Stimulated activated memory B cell treated with anti-CD40 and anti-IgM and Interleukin-4, amounts not matched to agents 10 μg/mL and 1 μg/mL and 100 μg/mL, for 72 hours (primary cell): ENCODE results near the gene ODC1.

Source experiments
- ATAC-seq: fragments of 150-1000 bp; cut with Tn5 transposase; 2 replicates; pipeline ENCODE4 v1.10.0; 2021
- H3K27ac Mint-ChIP-seq: one replicate; pipeline ENCODE4 v1.8.0; 2022; ENCODE audit warnings: mild to moderate bottlenecking, mixed read lengths
- H3K27me3 Mint-ChIP-seq: one replicate; pipeline ENCODE4 v1.8.0; 2022; ENCODE audit warnings: mixed read lengths
- H3K36me3 Mint-ChIP-seq: one replicate; pipeline ENCODE4 v1.8.0; 2022; ENCODE audit warnings: mixed read lengths
- H3K4me1 Mint-ChIP-seq: one replicate; pipeline ENCODE4 v1.8.0; 2022; ENCODE audit warnings: mixed read lengths
- H3K4me3 Mint-ChIP-seq: one replicate; pipeline ENCODE4 v1.8.0; 2022; ENCODE audit warnings: mild to moderate bottlenecking, moderate library complexity, mixed read lengths
- H3K9me3 Mint-ChIP-seq: one replicate; pipeline ENCODE4 v1.8.0; 2022; ENCODE audit warnings: mixed read lengths

ODC1 gene

DNA sequence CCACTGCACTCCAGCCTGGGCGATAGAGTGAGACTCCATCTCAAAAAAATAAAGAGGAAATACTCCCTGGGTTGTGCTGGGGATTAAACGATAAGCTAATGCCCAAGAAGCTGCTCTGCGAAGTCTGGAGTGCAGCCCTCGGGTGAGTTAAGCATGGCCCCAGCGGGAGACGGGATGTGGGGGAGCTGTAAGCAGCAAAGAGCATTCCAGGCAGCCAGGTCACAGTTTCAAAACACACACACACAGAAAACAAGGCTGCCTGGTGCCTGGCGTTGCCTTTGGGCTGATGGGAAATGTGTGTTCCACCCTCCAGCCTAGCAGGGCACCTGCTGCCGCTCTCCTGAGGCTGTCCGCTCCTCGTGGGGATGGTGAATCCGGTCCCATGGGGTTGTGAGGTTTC lies 24.1 kb downstream of the ODC1 start:
- no peak overlapping the region for H3K4me3 Mint-ChIP-seq
- H3K9me3 Mint-ChIP-seq = no peaks in the 10 kb centered on the region
- no peaks in the 10 kb centered on the region for H3K27me3 Mint-ChIP-seq
- H3K36me3 Mint-ChIP-seq = peaks cover 39% of the 10 kb centered on the region
- no peaks in the 10 kb centered on the region for H3K4me1 Mint-ChIP-seq
- H3K27ac Mint-ChIP-seq = no peak overlapping the region
- no peak for ATAC-seq

DNA sequence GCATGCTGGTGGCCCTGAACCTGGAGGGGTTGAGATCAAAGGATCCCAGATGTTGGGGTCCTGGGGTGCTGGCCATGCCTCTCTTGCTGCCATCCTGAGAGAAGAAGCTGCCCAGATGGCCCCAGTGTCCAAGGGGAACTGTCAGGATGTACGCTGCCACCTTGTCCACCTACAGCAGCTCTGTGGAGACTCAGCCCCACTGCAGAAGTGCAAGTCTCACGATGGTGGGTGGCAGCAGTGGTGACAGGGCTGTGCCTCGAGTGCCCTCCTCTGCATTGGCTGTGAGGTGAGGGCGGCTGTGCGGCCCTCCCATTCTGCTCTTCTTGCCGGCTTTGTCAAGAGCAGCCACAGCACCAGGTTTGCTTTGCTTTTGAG lies 24.7 kb downstream of the ODC1 start:
- Mint-ChIP-seq H3K27me3 (no peaks in the 10 kb centered on the region), H3K9me3 (no peaks in the 10 kb centered on the region), H3K27ac (no peak overlapping the region), H3K36me3 (peaks cover 39% of the 10 kb centered on the region), H3K4me3 (no peak overlapping the region), H3K4me1 (no peaks in the 10 kb centered on the region)
- ATAC-seq = no peak

DNA sequence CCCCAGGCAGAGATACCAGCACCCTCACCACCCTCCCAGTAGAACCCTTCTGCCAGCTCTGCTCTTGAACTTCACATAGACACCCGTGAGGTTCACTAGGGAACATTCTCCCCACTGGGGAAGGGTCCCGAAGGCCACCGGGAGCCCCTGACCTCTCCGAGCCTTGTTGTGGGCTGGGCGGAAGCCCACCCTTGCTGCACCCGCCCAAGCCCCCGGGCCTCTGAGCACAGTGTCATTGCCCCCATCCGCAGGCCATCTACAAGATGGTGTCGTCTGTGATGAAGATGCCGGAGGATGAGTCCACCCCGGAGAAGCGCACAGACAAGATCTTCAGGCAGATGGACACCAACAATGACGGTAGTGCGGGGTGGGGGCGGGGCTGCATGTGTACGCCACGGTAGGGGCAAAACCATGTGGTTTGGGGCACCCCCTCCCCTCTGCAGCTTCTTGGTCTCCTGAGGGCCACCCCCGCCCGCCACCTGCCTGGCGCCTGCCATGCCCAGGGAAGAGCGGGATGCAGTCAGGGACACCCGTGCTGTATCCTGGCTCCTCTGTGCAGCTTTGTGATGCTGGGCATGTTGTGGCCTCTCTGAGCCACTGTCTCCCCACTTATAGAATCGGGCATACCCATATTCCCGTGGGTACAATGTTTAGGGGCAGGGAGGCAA lies 25.3 kb downstream of the ODC1 start:
- Mint-ChIP-seq H3K4me3 (no peak overlapping the region), H3K9me3 (no peaks in the 10 kb centered on the region), H3K36me3 (peaks cover 39% of the 10 kb centered on the region), H3K4me1 (no peaks in the 10 kb centered on the region), H3K27ac (no peak overlapping the region), H3K27me3 (no peaks in the 10 kb centered on the region)
- no peak for ATAC-seq

DNA sequence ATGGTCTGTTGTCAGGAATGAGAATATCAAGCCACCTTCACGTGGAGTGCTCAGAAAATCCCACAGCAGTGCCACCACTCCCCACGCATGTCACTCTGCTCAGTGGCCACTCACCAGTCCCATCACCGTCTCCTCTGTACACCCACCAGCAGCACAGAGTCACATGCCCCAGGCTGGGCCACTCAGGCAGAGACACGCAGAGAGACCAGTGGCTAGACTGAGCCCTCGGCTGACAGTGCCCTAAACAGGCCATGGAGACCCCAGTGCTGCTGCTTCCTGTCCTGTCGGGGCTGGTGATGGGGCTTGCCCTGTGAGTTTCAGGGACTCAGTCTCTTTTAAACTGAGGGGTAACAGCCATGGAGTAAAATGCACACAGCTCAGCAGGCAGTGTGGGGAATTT lies 25.9 kb downstream of the ODC1 start:
- H3K4me1 Mint-ChIP-seq = no peaks in the 10 kb centered on the region
- H3K9me3 Mint-ChIP-seq = no peaks in the 10 kb centered on the region
- H3K27ac Mint-ChIP-seq = no peak overlapping the region
- no peak for ATAC-seq
- peaks cover 33% of the 10 kb centered on the region for H3K36me3 Mint-ChIP-seq
- H3K27me3 Mint-ChIP-seq = no peaks in the 10 kb centered on the region
- no peak overlapping the region for H3K4me3 Mint-ChIP-seq

DNA sequence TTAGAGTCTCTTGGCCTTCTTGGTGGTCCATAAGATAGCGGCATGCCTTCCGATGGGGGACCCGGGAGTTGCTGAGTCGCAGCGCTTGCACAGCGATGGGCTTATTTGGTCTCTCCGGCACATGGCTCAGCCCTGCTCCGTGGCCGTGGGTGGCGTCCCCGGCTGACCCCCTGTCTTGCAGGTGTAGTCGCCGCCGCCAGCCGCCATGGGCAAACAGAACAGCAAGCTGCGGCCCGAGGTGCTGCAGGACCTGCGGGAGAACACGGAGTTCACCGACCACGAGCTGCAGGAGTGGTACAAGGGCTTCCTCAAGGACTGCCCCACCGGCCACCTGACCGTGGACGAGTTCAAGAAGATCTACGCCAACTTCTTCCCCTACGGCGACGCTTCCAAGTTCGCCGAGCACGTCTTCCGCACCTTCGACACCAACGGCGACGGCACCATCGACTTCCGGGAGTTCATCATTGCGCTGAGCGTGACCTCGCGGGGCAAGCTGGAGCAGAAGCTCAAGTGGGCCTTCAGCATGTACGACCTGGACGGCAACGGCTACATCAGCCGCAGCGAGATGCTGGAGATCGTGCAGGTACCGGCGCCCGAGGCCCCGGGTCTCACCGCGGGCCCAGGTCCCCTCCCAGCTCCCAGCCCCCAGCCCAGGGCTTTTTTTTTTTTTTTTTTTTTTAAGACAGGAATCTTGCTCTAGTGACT lies 28.4 kb downstream of the ODC1 start:
- Mint-ChIP-seq H3K36me3 (peaks cover 25% of the 10 kb centered on the region), H3K4me3 (no peak overlapping the region), H3K9me3 (no peaks in the 10 kb centered on the region), H3K27ac (no peak overlapping the region), H3K4me1 (peaks cover 10% of the 10 kb centered on the region), H3K27me3 (no peaks in the 10 kb centered on the region)
- no peak for ATAC-seq

DNA sequence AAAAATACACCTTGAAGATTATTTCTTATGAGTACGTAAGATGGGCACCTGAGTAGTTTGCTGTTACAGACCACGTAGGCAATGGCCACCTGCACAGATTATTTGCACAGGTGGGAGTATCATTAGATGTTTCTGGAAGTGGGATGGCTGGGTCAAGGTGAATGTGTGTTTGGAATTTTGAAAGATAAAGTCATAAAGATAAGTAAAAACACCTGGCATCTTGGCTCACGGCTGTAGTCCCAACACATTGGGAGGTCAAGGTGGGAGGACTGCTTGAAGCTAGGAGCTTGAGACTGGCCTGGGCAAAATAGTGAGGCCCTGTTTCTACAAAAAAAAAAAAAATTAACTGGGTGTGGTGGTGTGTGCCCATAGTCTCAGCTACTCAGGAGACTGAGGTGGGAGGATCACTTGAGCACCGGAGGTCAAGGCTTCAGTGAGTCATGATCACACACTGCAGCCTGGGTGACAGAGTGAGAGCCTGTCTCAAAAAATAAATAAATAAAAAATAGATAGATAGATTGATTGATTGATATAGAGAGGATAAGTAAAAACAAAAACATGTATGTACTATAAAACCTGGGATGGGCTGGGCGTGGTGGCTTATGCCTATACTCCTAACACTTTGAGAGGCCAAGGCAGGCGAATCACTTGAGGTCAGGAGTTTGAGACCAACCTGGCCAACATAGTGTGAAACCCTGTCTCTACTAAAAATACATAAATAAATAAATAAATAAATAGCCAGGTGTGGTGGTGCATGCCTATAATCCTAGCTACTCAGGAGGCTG lies 30.4 kb downstream of the ODC1 start:
- Mint-ChIP-seq H3K4me1 (peaks cover 29% of the 10 kb centered on the region), H3K9me3 (peaks cover under 1% of the 10 kb centered on the region), H3K4me3 (no peak overlapping the region), H3K36me3 (peaks cover 17% of the 10 kb centered on the region), H3K27me3 (no peaks in the 10 kb centered on the region), H3K27ac (no peak overlapping the region)
- ATAC-seq = no peak

DNA sequence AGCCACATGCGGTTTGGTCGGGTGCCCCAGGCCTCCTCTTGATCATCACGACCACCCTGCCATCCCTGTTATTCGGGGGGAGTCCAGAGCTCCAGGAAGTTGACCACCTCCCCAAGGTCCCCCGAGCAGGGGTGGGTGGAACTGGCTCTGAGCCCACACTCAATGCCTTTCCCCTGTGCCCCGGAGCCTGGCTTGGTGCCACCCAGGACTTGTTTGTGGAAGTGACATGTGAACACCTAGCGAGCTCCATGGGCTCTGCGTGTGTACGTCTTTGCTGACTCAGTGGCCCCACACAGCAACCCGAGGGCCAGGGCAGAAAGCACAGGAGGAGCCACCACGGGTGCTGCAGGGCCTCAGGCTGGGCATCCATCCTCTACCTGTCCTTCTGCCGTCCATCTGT lies 32.5 kb downstream of the ODC1 start:
- H3K36me3 Mint-ChIP-seq = peaks cover 17% of the 10 kb centered on the region

DNA sequence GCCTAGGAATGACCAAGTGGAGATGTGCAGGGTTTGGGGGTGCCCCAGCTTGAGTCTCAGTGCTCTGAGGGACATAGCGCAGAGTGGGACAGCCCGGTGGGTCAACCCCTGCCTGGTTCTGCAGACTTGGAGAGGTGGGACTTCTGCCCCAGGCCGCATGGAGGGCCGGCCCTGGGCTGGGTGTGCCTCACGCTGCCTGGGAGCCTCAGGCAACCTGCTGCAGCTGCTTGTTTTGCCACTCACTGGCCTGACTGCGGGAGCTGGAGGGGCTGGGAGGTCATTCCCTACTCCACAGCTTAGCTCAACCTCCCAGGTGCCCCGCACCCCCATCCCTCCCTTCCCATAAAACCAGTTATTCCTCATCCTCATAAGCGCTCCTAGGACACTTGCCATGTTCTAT lies 33.1 kb downstream of the ODC1 start:
- Mint-ChIP-seq H3K36me3 (peaks cover 16% of the 10 kb centered on the region), H3K9me3 (peaks cover 6% of the 10 kb centered on the region), H3K4me3 (no peak overlapping the region), H3K27ac (peak overlapping the region; percentile 77), H3K4me1 (peaks cover 56% of the 10 kb centered on the region), H3K27me3 (no peaks in the 10 kb centered on the region)
- ATAC-seq = no peak

More for the DNA sequence above, 32.5 kb downstream of the ODC1 start:
- Mint-ChIP-seq H3K27me3 (no peaks in the 10 kb centered on the region), H3K4me1 (peaks cover 50% of the 10 kb centered on the region), H3K27ac (peak overlapping the region; percentile 66), H3K4me3 (no peak overlapping the region), H3K9me3 (peaks cover 6% of the 10 kb centered on the region)
- ATAC-seq = no peak

DNA sequence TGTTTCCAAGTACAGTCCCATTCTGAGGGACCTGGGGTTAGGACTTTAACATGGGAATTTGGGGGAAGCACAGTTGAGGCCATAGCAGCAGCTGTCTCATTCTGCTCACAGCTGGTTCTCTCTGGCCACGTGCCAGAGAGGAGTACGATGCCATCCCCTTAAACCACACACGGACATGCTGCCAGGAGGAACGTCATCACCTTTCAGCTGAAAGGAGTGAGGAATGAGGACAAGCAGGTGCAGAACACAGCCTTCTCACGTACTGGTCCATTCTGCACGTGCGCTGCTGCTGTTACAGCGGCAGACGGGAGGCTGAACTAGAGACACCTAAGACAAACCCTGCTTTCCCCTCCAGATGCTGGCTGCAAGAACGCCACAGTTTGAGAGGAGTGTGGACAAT lies 33.5 kb downstream of the ODC1 start:
- ATAC-seq = no peak
- Mint-ChIP-seq H3K9me3 (peaks cover 6% of the 10 kb centered on the region), H3K4me3 (no peak overlapping the region), H3K36me3 (peaks cover 12% of the 10 kb centered on the region), H3K4me1 (peaks cover 61% of the 10 kb centered on the region), H3K27me3 (no peaks in the 10 kb centered on the region), H3K27ac (peak overlapping the region; percentile 77)

DNA sequence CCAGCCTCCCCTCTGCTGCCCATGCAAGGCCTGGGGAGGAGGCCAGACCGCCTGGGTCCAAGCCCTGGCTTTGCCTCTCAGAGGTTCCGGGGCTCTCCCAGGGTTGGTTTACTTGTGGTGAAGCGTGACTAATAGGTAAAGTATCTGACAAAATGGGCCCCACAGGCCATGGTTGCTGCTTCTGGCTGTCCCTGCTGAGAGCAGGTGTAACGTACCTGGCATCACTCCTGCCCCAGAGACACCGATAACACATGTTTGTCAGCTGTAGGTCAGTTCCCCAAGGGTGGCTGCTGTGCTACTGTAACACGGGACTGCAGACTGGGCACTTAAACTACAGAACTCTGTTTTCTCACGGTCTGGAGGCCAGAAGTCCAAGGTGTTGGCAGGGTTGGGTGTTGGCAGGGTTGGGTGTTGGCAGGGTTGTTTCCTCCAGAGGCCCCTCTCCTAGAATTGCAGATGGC lies 34.1 kb downstream of the ODC1 start:
- Mint-ChIP-seq H3K27ac (peak overlapping the region; percentile 77), H3K27me3 (no peaks in the 10 kb centered on the region), H3K36me3 (peaks cover 10% of the 10 kb centered on the region), H3K4me1 (peaks cover 66% of the 10 kb centered on the region), H3K9me3 (peaks cover 6% of the 10 kb centered on the region), H3K4me3 (no peak overlapping the region)
- ATAC-seq = peak; percentile 60

DNA sequence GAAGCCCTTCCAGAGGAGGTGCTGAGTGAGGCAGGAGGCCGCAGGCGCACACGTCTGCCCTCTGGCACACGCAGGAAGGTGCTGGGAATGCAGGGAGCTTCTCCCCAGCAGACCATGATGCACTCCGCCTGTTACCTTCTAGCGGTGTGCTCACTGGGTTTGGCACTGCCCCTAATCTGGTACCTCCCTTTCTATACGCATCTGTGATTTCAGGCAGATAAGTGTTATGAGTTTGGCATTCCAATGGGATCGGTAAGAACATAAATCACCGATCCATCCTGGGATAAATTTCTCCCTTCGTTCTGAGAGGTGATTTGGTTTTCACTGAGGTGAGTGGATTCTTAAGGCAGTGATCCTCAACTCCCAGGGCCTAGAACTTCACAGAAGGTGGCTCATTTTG lies 34.6 kb downstream of the ODC1 start:
- peak overlapping the region; percentile 77 for H3K27ac Mint-ChIP-seq
- H3K4me3 Mint-ChIP-seq = no peak overlapping the region
- no peaks in the 10 kb centered on the region for H3K27me3 Mint-ChIP-seq
- peaks cover 10% of the 10 kb centered on the region for H3K36me3 Mint-ChIP-seq
- peaks cover 72% of the 10 kb centered on the region for H3K4me1 Mint-ChIP-seq
- H3K9me3 Mint-ChIP-seq = peaks cover 6% of the 10 kb centered on the region
- no peak for ATAC-seq

DNA sequence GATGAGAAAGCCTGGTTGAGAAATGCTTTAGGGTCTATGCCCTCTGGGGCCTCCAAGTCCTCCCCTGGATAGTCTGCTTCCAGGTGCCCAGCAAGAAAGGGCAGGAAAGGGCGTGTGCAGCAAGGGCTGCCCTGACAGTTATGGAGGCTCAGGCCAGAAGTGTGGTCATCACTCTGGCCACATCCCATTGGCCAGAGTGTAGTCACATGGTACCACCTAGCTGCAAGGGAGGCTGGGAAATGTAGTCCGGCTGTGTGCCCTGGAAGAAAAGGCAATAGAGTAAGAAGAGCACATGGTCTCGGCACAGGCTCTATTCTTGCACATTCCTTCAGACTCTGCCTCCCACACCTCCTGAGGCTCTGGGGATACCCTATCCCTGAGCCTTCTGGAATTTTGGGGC lies 35.7 kb downstream of the ODC1 start:
- Mint-ChIP-seq H3K9me3 (peaks cover 6% of the 10 kb centered on the region), H3K27me3 (no peaks in the 10 kb centered on the region), H3K36me3 (peaks cover 10% of the 10 kb centered on the region), H3K4me3 (no peak overlapping the region), H3K4me1 (peaks cover 83% of the 10 kb centered on the region), H3K27ac (peak overlapping the region; percentile 77)
- ATAC-seq = no peak

DNA sequence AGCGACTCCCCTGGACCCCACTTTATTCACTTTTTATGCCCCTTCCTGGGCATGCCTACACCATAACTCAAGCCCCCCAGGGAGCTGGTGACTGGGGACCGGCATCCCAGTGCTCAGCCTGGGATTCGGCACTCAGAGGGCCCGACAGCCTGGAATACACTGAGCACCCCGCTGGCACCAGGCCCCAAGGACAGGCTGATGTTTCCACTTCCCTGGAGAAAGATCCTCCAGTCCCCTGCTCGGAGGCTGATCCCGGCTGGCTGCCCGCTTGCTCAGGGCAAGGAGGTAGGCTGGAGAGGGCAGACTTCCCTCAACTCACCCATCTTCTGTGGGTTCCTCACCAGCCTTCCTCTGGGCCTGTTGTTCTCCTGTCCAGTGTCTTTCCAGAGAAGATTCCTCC lies 36.6 kb downstream of the ODC1 start:
- Mint-ChIP-seq H3K27me3 (no peaks in the 10 kb centered on the region), H3K36me3 (peaks cover 10% of the 10 kb centered on the region), H3K4me1 (peaks cover 91% of the 10 kb centered on the region), H3K9me3 (peaks cover 6% of the 10 kb centered on the region), H3K4me3 (peak overlapping the region; percentile 7), H3K27ac (peak overlapping the region; percentile 77)
- no peak for ATAC-seq

DNA sequence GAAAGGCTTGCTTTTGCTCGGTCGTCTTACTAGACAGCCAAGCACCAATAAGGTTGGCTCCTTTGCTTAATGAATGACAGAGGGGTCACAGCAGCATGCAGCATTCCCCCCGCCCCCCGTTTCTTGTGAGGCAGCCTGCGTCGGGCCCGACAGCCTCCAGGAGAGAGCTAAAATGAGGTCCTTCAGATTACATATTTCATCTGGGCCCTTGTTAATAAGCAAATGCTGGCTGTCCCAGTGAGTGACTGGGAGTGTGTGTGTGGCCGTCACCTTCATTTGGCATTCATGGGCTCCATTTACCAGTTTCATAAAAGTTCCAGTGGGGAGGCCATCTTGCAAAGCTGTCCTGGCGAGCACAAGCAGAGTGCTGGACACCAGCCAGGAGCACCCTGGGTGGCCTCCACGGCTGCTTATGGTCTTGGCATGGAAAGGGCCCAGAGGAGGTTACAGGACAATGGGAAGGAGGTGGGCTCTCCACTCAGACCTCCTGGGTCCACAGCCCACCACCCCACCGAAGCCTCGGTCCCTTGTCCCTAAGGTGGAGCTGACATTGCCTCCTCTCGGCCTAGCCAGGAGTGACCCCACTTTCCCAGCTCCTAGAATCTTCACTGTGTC lies 37.2 kb downstream of the ODC1 start:
- H3K36me3 Mint-ChIP-seq = peaks cover 10% of the 10 kb centered on the region
- peak overlapping the region; percentile 53 for H3K4me3 Mint-ChIP-seq
- H3K27me3 Mint-ChIP-seq = no peaks in the 10 kb centered on the region
- H3K27ac Mint-ChIP-seq = peak overlapping the region; percentile 77
- H3K9me3 Mint-ChIP-seq = peaks cover 6% of the 10 kb centered on the region
- peaks cover 97% of the 10 kb centered on the region for H3K4me1 Mint-ChIP-seq
- ATAC-seq = no peak
